GM23338 (cell line): Measurements from ENCODE around the gene HHAT. TPM values are rescaled to one million over a fixed set of nuclear protein-coding genes. Genes with fewer than 3 reads are reported as not detected.

Source experiments
- ATAC-seq: fragments of 200-7000 bp; cut with Tn5 transposase; 3 replicates; pipeline ENCODE4 v1.9.1; 2020
- DNase-seq: peaks from one replicate; pipeline ENCODE4 v3.0.0-alpha.2; 2015; ENCODE audit warnings: low spot score
- H2AFZ ChIP-seq: fragments of 200-600 bp; sonication (generic); 2 replicates; pipeline ENCODE4 v1.8.0; 2016; ENCODE audit warnings: antibody characterized with exemption, mild to moderate bottlenecking, moderate library complexity
- H3F3A ChIP-seq: fragments of 200-600 bp; sonication (generic); replicated peaks from 2 replicates; pipeline ENCODE4 v1.8.0; 2017; ENCODE audit warnings: antibody characterized with exemption, mixed run types, low read depth
- H3K27ac ChIP-seq: fragments of 200-600 bp; sonication (generic); 2 replicates; pipeline ENCODE4 v1.6.1; 2016; ENCODE audit warnings: low read depth
- H3K27me3 ChIP-seq: fragments of 200-600 bp; sonication (generic); 2 replicates; pipeline ENCODE4 v1.8.0; 2016; ENCODE audit warnings: mild to moderate bottlenecking, mixed run types, moderate library complexity; ENCODE audit not compliant: insufficient read depth
- H3K36me3 ChIP-seq: fragments of 200-600 bp; sonication (generic); 2 replicates; pipeline ENCODE4 v1.8.0; 2016; ENCODE audit warnings: mild to moderate bottlenecking; ENCODE audit not compliant: insufficient read depth
- H3K4me1 ChIP-seq: fragments of 200-600 bp; sonication (generic); 2 replicates; pipeline ENCODE4 v1.8.0; 2016; ENCODE audit warnings: mild to moderate bottlenecking, moderate library complexity; ENCODE audit not compliant: insufficient read depth
- H3K4me2 ChIP-seq: fragments of 200-600 bp; sonication (generic); 2 replicates; pipeline ENCODE4 v1.7.1; 2017; ENCODE audit warnings: mixed run types
- H3K4me3 ChIP-seq: fragments of 200-600 bp; sonication (generic); 2 replicates; pipeline ENCODE4 v1.6.1; 2016; ENCODE audit warnings: mixed run types
- H3K79me2 ChIP-seq: fragments of 200-600 bp; sonication (generic); replicated peaks from 2 replicates; pipeline ENCODE4 v1.8.0; 2017; ENCODE audit warnings: mild to moderate bottlenecking; ENCODE audit not compliant: insufficient read depth
- H3K9me2 ChIP-seq: fragments of 200-600 bp; sonication (generic); 2 replicates; pipeline ENCODE4 v1.8.0; 2017; ENCODE audit not compliant: insufficient read depth
- H4K20me1 ChIP-seq: fragments of 200-600 bp; sonication (generic); replicated peaks from 2 replicates; pipeline ENCODE4 v1.8.0; 2017; ENCODE audit warnings: mild to moderate bottlenecking; ENCODE audit not compliant: insufficient read depth
- H3K27ac Mint-ChIP-seq: 2 replicates; pipeline ENCODE4 v1.8.0; 2020; ENCODE audit warnings: inconsistent platforms, mild to moderate bottlenecking, moderate library complexity, mixed read lengths
- H3K27me3 Mint-ChIP-seq: 3 replicates; pipeline ENCODE4 v1.8.0; 2022; ENCODE audit warnings: low read depth, mild to moderate bottlenecking, moderate library complexity, mixed read lengths, inconsistent platforms; ENCODE audit not compliant: insufficient read depth, poor library complexity
- H3K36me3 Mint-ChIP-seq: 3 replicates; pipeline ENCODE4 v1.8.0; 2021; ENCODE audit warnings: low read depth, mild to moderate bottlenecking, inconsistent platforms, moderate library complexity, mixed read lengths
- H3K4me1 Mint-ChIP-seq: 3 replicates; pipeline ENCODE4 v1.8.0; 2020; ENCODE audit warnings: mild to moderate bottlenecking, inconsistent platforms, mixed read lengths
- H3K4me3 Mint-ChIP-seq: 3 replicates; pipeline ENCODE4 v1.8.0; 2021; ENCODE audit warnings: moderate library complexity, mild to moderate bottlenecking, inconsistent platforms, mixed read lengths
- H3K9me3 Mint-ChIP-seq: 3 replicates; pipeline ENCODE4 v1.8.0; 2020; ENCODE audit warnings: moderate library complexity, mild to moderate bottlenecking, inconsistent platforms, mixed read lengths
- EZH2 ChIP-seq: fragments of 200-600 bp; sonication (generic); IDR thresholded peaks from one replicate; pipeline ENCODE4 v1.8.0; 2017; ENCODE audit warnings: antibody characterized with exemption, mild to moderate bottlenecking, low read depth; ENCODE audit not compliant: unreplicated experiment
- EZH2phosphoT487 ChIP-seq: fragments of 200-600 bp; sonication (generic); IDR thresholded peaks from one replicate; pipeline ENCODE4 v1.8.1; 2018; ENCODE audit warnings: antibody characterized with exemption; ENCODE audit not compliant: unreplicated experiment
- NANOG ChIP-seq: IDR thresholded peaks from 2 replicates; pipeline ENCODE4 v1.6.1; 2016; ENCODE audit warnings: antibody characterized with exemption, borderline replicate concordance
- POLR2AphosphoS5 ChIP-seq: IDR thresholded peaks from 2 replicates; pipeline ENCODE4 v1.6.1; 2016; ENCODE audit warnings: antibody characterized with exemption, low read depth
- STAT1 ChIP-seq: IDR thresholded peaks from one replicate; pipeline ENCODE4 v1.6.1; 2016; ENCODE audit warnings: antibody characterized with exemption; ENCODE audit not compliant: unreplicated experiment
- ZNF114 ChIP-seq: fragments of 250-450 bp; sonication (Bioruptor Pico); IDR thresholded peaks from 2 replicates; pipeline ENCODE4 v1.5.0; 2020; ENCODE audit warnings: mild to moderate bottlenecking, moderate library complexity
- ZNF331 ChIP-seq: fragments of 250-450 bp; sonication (Bioruptor Pico); IDR thresholded peaks from 2 replicates; pipeline ENCODE4 v1.5.0; 2020; ENCODE audit warnings: low read depth, mild to moderate bottlenecking, moderate library complexity
- polyA plus RNA-seq: library from polyadenylated mRNA; unstranded; fragments of >200 nt; fragmentation: Nextera tagmentation; extraction: Ambion mirVana; gene quantifications from 2 replicates; pipeline ENCODE4 v1.2.1, GENCODE V29; 2016
- total RNA-seq: library from RNA; depleted of rRNA; stranded (reverse); fragments of >200 nt; shearing (Covaris generic); gene quantifications from 2 replicates; pipeline ENCODE4 v1.2.3, GENCODE V29; 2014
- TF ChIP-seq, protein P1 (sequence below): IDR thresholded peaks from one replicate; pipeline ENCODE4 v1.6.1; 2018; ENCODE audit warnings: antibody characterized with exemption; ENCODE audit not compliant: unreplicated experiment
- TF ChIP-seq, protein P2 (sequence below): IDR thresholded peaks from 2 replicates; pipeline ENCODE4 v1.6.1; 2016; ENCODE audit warnings: antibody characterized with exemption
- TF ChIP-seq, protein P3 (sequence below), 2 experiments: fragments of 200-600 bp in 1 of 2; sonication (generic) in 1 of 2; conservative IDR thresholded peaks; 2 replicates each; pipeline versions ENCODE4 v1.5.1 to v1.6.1; 2016 to 2017; ENCODE audit warnings: antibody characterized with exemption in 2 of 2, low read depth in 2 of 2, mild to moderate bottlenecking in 2 of 2, moderate library complexity in 1 of 2

The HHAT gene
- total and polyA plus RNA-seq, 2 experiments from 2014 or later = 0.11 to 0.66 TPM

DNA sequence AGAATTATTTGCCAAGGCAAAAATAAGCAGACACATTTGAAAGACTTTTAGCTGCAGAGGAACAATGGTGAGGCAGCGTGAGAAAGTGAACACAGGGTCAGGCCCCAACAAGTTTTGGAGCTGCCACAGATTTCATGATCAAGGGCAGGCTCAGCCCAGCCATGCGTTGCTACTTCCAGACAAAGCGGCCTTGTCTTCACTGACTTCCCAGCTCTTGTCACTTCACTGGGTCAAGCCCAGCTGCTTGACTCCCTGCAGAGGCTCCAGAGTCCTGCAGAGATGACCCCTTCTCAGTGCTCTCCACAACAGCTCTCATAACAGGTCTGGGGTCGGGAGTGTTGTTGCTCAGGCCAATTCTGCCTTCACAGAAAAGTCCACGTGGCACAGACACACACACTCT is 35.8 kb downstream of the HHAT start (continued):
- TF ChIP-seq, protein P1, sequence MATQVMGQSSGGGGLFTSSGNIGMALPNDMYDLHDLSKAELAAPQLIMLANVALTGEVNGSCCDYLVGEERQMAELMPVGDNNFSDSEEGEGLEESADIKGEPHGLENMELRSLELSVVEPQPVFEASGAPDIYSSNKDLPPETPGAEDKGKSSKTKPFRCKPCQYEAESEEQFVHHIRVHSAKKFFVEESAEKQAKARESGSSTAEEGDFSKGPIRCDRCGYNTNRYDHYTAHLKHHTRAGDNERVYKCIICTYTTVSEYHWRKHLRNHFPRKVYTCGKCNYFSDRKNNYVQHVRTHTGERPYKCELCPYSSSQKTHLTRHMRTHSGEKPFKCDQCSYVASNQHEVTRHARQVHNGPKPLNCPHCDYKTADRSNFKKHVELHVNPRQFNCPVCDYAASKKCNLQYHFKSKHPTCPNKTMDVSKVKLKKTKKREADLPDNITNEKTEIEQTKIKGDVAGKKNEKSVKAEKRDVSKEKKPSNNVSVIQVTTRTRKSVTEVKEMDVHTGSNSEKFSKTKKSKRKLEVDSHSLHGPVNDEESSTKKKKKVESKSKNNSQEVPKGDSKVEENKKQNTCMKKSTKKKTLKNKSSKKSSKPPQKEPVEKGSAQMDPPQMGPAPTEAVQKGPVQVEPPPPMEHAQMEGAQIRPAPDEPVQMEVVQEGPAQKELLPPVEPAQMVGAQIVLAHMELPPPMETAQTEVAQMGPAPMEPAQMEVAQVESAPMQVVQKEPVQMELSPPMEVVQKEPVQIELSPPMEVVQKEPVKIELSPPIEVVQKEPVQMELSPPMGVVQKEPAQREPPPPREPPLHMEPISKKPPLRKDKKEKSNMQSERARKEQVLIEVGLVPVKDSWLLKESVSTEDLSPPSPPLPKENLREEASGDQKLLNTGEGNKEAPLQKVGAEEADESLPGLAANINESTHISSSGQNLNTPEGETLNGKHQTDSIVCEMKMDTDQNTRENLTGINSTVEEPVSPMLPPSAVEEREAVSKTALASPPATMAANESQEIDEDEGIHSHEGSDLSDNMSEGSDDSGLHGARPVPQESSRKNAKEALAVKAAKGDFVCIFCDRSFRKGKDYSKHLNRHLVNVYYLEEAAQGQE = no peak
- no peak for TF ChIP-seq ZNF114
- TF ChIP-seq STAT1 = no peak
- no peak for TF ChIP-seq POLR2AphosphoS5
- TF ChIP-seq, protein P2, sequence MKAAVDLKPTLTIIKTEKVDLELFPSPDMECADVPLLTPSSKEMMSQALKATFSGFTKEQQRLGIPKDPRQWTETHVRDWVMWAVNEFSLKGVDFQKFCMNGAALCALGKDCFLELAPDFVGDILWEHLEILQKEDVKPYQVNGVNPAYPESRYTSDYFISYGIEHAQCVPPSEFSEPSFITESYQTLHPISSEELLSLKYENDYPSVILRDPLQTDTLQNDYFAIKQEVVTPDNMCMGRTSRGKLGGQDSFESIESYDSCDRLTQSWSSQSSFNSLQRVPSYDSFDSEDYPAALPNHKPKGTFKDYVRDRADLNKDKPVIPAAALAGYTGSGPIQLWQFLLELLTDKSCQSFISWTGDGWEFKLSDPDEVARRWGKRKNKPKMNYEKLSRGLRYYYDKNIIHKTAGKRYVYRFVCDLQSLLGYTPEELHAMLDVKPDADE = no peak
- no peak for TF ChIP-seq EZH2

DNA sequence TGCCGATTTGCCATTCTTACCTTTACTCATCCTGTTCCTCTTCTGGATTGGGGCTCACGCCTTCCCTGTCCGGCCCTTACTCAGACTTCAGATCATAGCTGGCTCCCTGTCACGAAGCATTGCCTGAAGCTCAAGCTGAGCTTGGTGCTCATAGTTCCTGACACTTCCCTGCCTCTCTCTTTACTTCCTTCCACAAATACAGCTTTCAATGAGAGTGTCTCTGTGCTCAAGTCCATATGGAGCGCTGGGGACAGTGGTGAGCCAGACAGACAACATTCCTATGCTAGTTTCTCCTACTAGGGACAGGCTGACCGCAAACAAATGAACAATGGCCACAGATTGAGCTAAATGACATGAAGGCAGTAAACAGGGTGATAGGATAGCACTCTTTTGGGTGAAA is 38.1 kb downstream of the HHAT start:
- H3K4me3 ChIP-seq = no peak overlapping the region
- no peaks in the 10 kb centered on the region for H3F3A ChIP-seq
- H3K27me3 ChIP-seq = peaks cover under 1% of the 10 kb centered on the region; the same call in 1 of the 2 replicates
- H3K4me1 ChIP-seq = peaks cover 30% of the 10 kb centered on the region
- DNase-seq (peak; percentile 45), ATAC-seq (peak; percentile 63)
- H2AFZ ChIP-seq = no peak overlapping the region
- H4K20me1 ChIP-seq = no peaks in the 10 kb centered on the region
- no peak overlapping the region for H3K27ac ChIP-seq
- no peaks in the 10 kb centered on the region for H3K36me3 ChIP-seq
- H3K4me2 ChIP-seq = peak overlapping the region; percentile 38; the same call in 1 of the 2 replicates
- Mint-ChIP-seq H3K27ac (no peak overlapping the region), H3K36me3 (no peaks in the 10 kb centered on the region), H3K9me3 (no peaks in the 10 kb centered on the region), H3K4me1 (peaks cover 39% of the 10 kb centered on the region), H3K4me3 (no peak overlapping the region), H3K27me3 (peaks cover 8% of the 10 kb centered on the region)
- H3K79me2 ChIP-seq = no peaks in the 10 kb centered on the region
- H3K9me2 ChIP-seq = no peaks in the 10 kb centered on the region
- no peak for TF ChIP-seq ZNF331 (CRISPR knock-in tag)
- TF ChIP-seq POLR2AphosphoS5 = no peak
- TF ChIP-seq NANOG = no peak
- no peak for TF ChIP-seq EZH2phosphoT487
- TF ChIP-seq, protein P1 = no peak
- TF ChIP-seq ZNF114 = no peak
- TF ChIP-seq, protein P3, sequence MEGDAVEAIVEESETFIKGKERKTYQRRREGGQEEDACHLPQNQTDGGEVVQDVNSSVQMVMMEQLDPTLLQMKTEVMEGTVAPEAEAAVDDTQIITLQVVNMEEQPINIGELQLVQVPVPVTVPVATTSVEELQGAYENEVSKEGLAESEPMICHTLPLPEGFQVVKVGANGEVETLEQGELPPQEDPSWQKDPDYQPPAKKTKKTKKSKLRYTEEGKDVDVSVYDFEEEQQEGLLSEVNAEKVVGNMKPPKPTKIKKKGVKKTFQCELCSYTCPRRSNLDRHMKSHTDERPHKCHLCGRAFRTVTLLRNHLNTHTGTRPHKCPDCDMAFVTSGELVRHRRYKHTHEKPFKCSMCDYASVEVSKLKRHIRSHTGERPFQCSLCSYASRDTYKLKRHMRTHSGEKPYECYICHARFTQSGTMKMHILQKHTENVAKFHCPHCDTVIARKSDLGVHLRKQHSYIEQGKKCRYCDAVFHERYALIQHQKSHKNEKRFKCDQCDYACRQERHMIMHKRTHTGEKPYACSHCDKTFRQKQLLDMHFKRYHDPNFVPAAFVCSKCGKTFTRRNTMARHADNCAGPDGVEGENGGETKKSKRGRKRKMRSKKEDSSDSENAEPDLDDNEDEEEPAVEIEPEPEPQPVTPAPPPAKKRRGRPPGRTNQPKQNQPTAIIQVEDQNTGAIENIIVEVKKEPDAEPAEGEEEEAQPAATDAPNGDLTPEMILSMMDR (conservative IDR thresholded peaks at IDR 0.05; ENCODE audit: low read depth in 2 of 2) = no peak
